ENCODE results near the gene NCF4. TPM values are rescaled to one million over a fixed set of nuclear protein-coding genes. Genes with fewer than 3 reads are reported as not detected.
A peak's percentile ranks its signal among the peaks of the same experiment; 100 is the strongest.

The NCF4 gene
- total RNA-seq, 2 donors from 2014 or later, result not detected

- H3K9me3 Mint-ChIP-seq, result no peaks in the 10 kb centered on the region
- WGBS, 2 experiments (ENCODE audit: insufficient coverage in 1 of 2, insufficient read length in 1 of 2), result 71 to 75% methylated on average over 2 to 6 of the region's 6 CpGs
- H3K36me3 Mint-ChIP-seq (ENCODE audit: low read depth), result no peaks in the 10 kb centered on the region
- no peak overlapping the region for H3K27ac ChIP-seq (ENCODE audit: low read depth, low read length)
- no peaks in the 10 kb centered on the region for H3K9me3 ChIP-seq (ENCODE audit: control insufficient read depth, low read length)
- no peaks in the 10 kb centered on the region for H3K36me3 ChIP-seq (ENCODE audit: control insufficient read depth, insufficient read depth, low read length)
- peak overlapping the region; percentile 39 for H3K9ac ChIP-seq (ENCODE audit: extremely low read depth, low read length, poor library complexity, severe bottlenecking)
- peak overlapping the region; percentile 93 for H3K27ac Mint-ChIP-seq
- H3K4me3 ChIP-seq (ENCODE audit: low read length), result no peak overlapping the region
- no peaks in the 10 kb centered on the region for H3K4me1 ChIP-seq (ENCODE audit: control insufficient read depth, insufficient read depth, low read length)
- TF ChIP-seq, protein P1, sequence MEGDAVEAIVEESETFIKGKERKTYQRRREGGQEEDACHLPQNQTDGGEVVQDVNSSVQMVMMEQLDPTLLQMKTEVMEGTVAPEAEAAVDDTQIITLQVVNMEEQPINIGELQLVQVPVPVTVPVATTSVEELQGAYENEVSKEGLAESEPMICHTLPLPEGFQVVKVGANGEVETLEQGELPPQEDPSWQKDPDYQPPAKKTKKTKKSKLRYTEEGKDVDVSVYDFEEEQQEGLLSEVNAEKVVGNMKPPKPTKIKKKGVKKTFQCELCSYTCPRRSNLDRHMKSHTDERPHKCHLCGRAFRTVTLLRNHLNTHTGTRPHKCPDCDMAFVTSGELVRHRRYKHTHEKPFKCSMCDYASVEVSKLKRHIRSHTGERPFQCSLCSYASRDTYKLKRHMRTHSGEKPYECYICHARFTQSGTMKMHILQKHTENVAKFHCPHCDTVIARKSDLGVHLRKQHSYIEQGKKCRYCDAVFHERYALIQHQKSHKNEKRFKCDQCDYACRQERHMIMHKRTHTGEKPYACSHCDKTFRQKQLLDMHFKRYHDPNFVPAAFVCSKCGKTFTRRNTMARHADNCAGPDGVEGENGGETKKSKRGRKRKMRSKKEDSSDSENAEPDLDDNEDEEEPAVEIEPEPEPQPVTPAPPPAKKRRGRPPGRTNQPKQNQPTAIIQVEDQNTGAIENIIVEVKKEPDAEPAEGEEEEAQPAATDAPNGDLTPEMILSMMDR (conservative IDR thresholded peaks at IDR 0.05), result no peak
- H3K4me1 Mint-ChIP-seq, result peaks cover 14% of the 10 kb centered on the region
- peaks cover 36% of the 10 kb centered on the region for H3K27me3 Mint-ChIP-seq (ENCODE audit: insufficient read depth)
- H3K27me3 ChIP-seq (ENCODE audit: control insufficient read depth, insufficient read depth, low read length, poor library complexity, severe bottlenecking), result peaks cover 28% of the 10 kb centered on the region
- no peak overlapping the region for H3K4me3 Mint-ChIP-seq
- peak; percentile 86 for DNase-seq
Measured at GRCh38 chr22:36822581-36822980, 38.2 kb upstream of the NCF4 start.

GRCh38 chr22:36823186-36823839 lies 37.5 kb upstream of the NCF4 start:
- TF ChIP-seq, protein P1 (conservative IDR thresholded peaks at IDR 0.05), result no peak
- Histone ChIP-seq H3K27me3 (ENCODE audit: control insufficient read depth, insufficient read depth, low read length, poor library complexity, severe bottlenecking) (peaks cover 20% of the 10 kb centered on the region), H3K36me3 (ENCODE audit: control insufficient read depth, insufficient read depth, low read length) (no peaks in the 10 kb centered on the region), H3K27ac (ENCODE audit: low read depth, low read length) (no peak overlapping the region), H3K4me1 (ENCODE audit: control insufficient read depth, insufficient read depth, low read length) (no peaks in the 10 kb centered on the region), H3K4me3 (ENCODE audit: low read length) (no peak overlapping the region), H3K9ac (ENCODE audit: extremely low read depth, low read length, poor library complexity, severe bottlenecking) (peak overlapping the region; percentile 39), H3K9me3 (ENCODE audit: control insufficient read depth, low read length) (no peaks in the 10 kb centered on the region)
- no peaks in the 10 kb centered on the region for H3K9me3 Mint-ChIP-seq
- WGBS, 2 experiments (ENCODE audit: insufficient coverage in 1 of 2, insufficient read length in 1 of 2), result 71% methylated on average over 11 to 17 of the region's 17 CpGs
- H3K36me3 Mint-ChIP-seq (ENCODE audit: low read depth), result no peaks in the 10 kb centered on the region
- DNase-seq, result peak; percentile 91
- H3K4me1 Mint-ChIP-seq, result peaks cover 14% of the 10 kb centered on the region
- peak overlapping the region; percentile 93 for H3K27ac Mint-ChIP-seq
- no peak overlapping the region for H3K4me3 Mint-ChIP-seq
- H3K27me3 Mint-ChIP-seq (ENCODE audit: insufficient read depth), result peaks cover 29% of the 10 kb centered on the region

GRCh38 chr22:36824655-36825054 lies 36.2 kb upstream of the NCF4 start:
- 100% methylated on average over 2 of the region's 2 CpGs; no CpG with 5 or more reads in 1 of the 2 experiments for WGBS, 2 experiments (ENCODE audit: insufficient coverage in 1 of 2, insufficient read length in 1 of 2)
- H3K27me3 ChIP-seq (ENCODE audit: control insufficient read depth, insufficient read depth, low read length, poor library complexity, severe bottlenecking), result peaks cover 7% of the 10 kb centered on the region
- DNase-seq, result no peak
- TF ChIP-seq, protein P1 (conservative IDR thresholded peaks at IDR 0.05), result no peak
- no peaks in the 10 kb centered on the region for H3K9me3 Mint-ChIP-seq
- peaks cover 14% of the 10 kb centered on the region for H3K4me1 Mint-ChIP-seq
- no peak overlapping the region for H3K9ac ChIP-seq (ENCODE audit: extremely low read depth, low read length, poor library complexity, severe bottlenecking)
- no peaks in the 10 kb centered on the region for H3K9me3 ChIP-seq (ENCODE audit: control insufficient read depth, low read length)
- H3K27ac Mint-ChIP-seq, result no peak overlapping the region
- peaks cover 17% of the 10 kb centered on the region for H3K27me3 Mint-ChIP-seq (ENCODE audit: insufficient read depth)
- no peaks in the 10 kb centered on the region for H3K36me3 Mint-ChIP-seq (ENCODE audit: low read depth)
- no peak overlapping the region for H3K4me3 ChIP-seq (ENCODE audit: low read length)
- H3K4me1 ChIP-seq (ENCODE audit: control insufficient read depth, insufficient read depth, low read length), result no peaks in the 10 kb centered on the region
- H3K27ac ChIP-seq (ENCODE audit: low read depth, low read length), result no peak overlapping the region
- no peaks in the 10 kb centered on the region for H3K36me3 ChIP-seq (ENCODE audit: control insufficient read depth, insufficient read depth, low read length)
- H3K4me3 Mint-ChIP-seq, result no peak overlapping the region

Data from endodermal cell (in vitro differentiated cells).